K562 (cell line): ENCODE data around the gene NEURL1B. TPM values are rescaled to one million over a fixed set of nuclear protein-coding genes. Genes with fewer than 3 reads are reported as not detected.

Source experiments
- ATAC-seq: fragments of 200-7000 bp; cut with Tn5 transposase; 3 replicates; pipeline ENCODE4 v1.9.1; 2020; ENCODE audit warnings: moderate library complexity
- BruUV-seq: library from RNA; stranded (reverse); fragments of 400-500 nt; replicated peaks from 2 replicates; lab custom pipeline; 2021; lab: Mats Ljungman, UMichigan
- CTCF ChIA-PET: fragments of 300-600 bp; formaldehyde crosslinking; extraction: SDS; loops from one replicate; lab custom pipeline; 2021; ENCODE audit warnings: low intra/inter-chr PET ratio; lab: Yijun Ruan, JAX
- POLR2A ChIA-PET: fragments of 300-600, 350-650 bp; sonication (Branson Sonifier 250); formaldehyde crosslinking; extraction: SDS; loops from one replicate; lab custom pipeline; 2021; ENCODE audit warnings: antibody characterized with exemption, inconsistent platforms; lab: Yijun Ruan, JAX
- DNase-seq, 4 experiments: peaks; one replicate each; pipeline versions ENCODE4 v3.0.0 to v3.0.0-alpha.2; 2011 to 2018; ENCODE audit warnings: low spot score in 3 of 4, mixed read lengths in 3 of 4; ENCODE audit errors: extremely low read depth in 1 of 4
- FAIRE-seq: peaks from 2 replicates; lab custom pipeline; 2011; peaks lifted over from hg19 to GRCh38; lab: Jason Lieb, UNC
- H2AFZ ChIP-seq: 2 replicates; pipeline ENCODE4 v1.6.0; 2011; ENCODE audit warnings: low read depth, low read length, control low read depth, inconsistent platforms
- H3K27ac ChIP-seq: fragments of 200-600 bp; 3 replicates; pipeline ENCODE4 v1.8.0; 2011; ENCODE audit warnings: low read depth, mild to moderate bottlenecking, control low read depth, inconsistent platforms, low read length, moderate library complexity, mixed read lengths; ENCODE audit errors: extremely low read depth
- H3K27me3 ChIP-seq, 2 experiments: fragments of 300-600 bp in 1 of 2; 2 replicates in 1 of 2; 3 replicates in 1 of 2; pipeline versions ENCODE4 v1.6.0 to v1.8.0; 2011; ENCODE audit warnings: inconsistent platforms in 2 of 2, low read length in 2 of 2, mild to moderate bottlenecking in 1 of 2, mixed read lengths in 1 of 2, moderate library complexity in 1 of 2; ENCODE audit not compliant: control insufficient read depth in 2 of 2, insufficient read depth in 2 of 2
- H3K36me3 ChIP-seq: fragments of 300-600 bp; 3 replicates; pipeline ENCODE4 v1.8.0; 2011; ENCODE audit warnings: mild to moderate bottlenecking, low read length, inconsistent platforms; ENCODE audit not compliant: control insufficient read depth, insufficient read depth
- H3K4me1 ChIP-seq, 2 experiments: fragments of 200-600 bp in 1 of 2; replicated peaks in 1 of 2; 2 replicates in 1 of 2; 3 replicates in 1 of 2; pipeline versions ENCODE4 v1.5.1 to v1.8.0; 2011; ENCODE audit warnings: inconsistent platforms in 2 of 2, low read length in 2 of 2, mild to moderate bottlenecking in 1 of 2, mixed read lengths in 1 of 2, moderate library complexity in 1 of 2; ENCODE audit not compliant: control insufficient read depth in 2 of 2, insufficient read depth in 2 of 2
- H3K4me2 ChIP-seq: 2 replicates; pipeline ENCODE4 v1.6.1; 2011; ENCODE audit warnings: low read length, control low read depth, inconsistent platforms, mixed read lengths; ENCODE audit not compliant: insufficient read depth
- H3K4me3 ChIP-seq: fragments of 200-600 bp; sonication (generic), shearing (Covaris generic); 2 replicates; pipeline ENCODE4 v1.5.1; 2016; ENCODE audit warnings: control low read depth, inconsistent platforms
- H3K79me2 ChIP-seq: fragments of 200-600 bp; 3 replicates; pipeline ENCODE4 v1.8.0; 2011; ENCODE audit warnings: low read length, inconsistent platforms; ENCODE audit not compliant: control insufficient read depth, insufficient read depth
- H3K9ac ChIP-seq, 2 experiments: 2 replicates each; pipeline versions ENCODE4 v1.6.0 to v1.6.1; 2011; ENCODE audit warnings: low read depth in 2 of 2, low read length in 2 of 2, control low read depth in 1 of 2, inconsistent platforms in 1 of 2, mild to moderate bottlenecking in 1 of 2, mixed read lengths in 1 of 2; ENCODE audit not compliant: insufficient read depth in 1 of 2
- H3K9me1 ChIP-seq: one replicate; pipeline ENCODE4 v1.6.0; 2011; ENCODE audit warnings: inconsistent platforms, mild to moderate bottlenecking, low read length, moderate library complexity; ENCODE audit not compliant: control insufficient read depth, insufficient read depth
- H3K9me3 ChIP-seq: replicated peaks from 2 replicates; pipeline ENCODE4 v1.5.1; 2011; ENCODE audit warnings: low read depth, low read length, inconsistent platforms; ENCODE audit not compliant: control insufficient read depth, insufficient read depth
- H4K20me1 ChIP-seq: replicated peaks from 2 replicates; pipeline ENCODE4 v1.6.1; 2011; ENCODE audit warnings: low read length, inconsistent platforms, mixed read lengths; ENCODE audit not compliant: control insufficient read depth, insufficient read depth
- BRF2 ChIP-seq: IDR thresholded peaks from 3 replicates; pipeline ENCODE4 v1.6.1; 2011; ENCODE audit warnings: borderline replicate concordance, mild to moderate bottlenecking; ENCODE audit not compliant: insufficient read length, insufficient read depth
- CLOCK ChIP-seq: fragments of 250-450 bp; sonication (Bioruptor Pico); IDR thresholded peaks from 2 replicates; pipeline ENCODE4 v1.4.0; 2020; ENCODE audit warnings: mild to moderate bottlenecking, moderate library complexity, borderline replicate concordance
- MAFG ChIP-seq: fragments of 450-650 bp; conservative IDR thresholded peaks from 2 replicates; pipeline ENCODE4 v1.6.1; 2016; ENCODE audit warnings: missing genetic modification characterization, missing compliant biosample characterization
- RBM25 ChIP-seq: fragments of 200-400 bp; formaldehyde crosslinking; IDR thresholded peaks from 2 replicates; pipeline ENCODE4 v1.6.1; 2018; ENCODE audit warnings: low read length, low read depth, moderate library complexity; ENCODE audit not compliant: severe bottlenecking
- SMARCE1 ChIP-seq: fragments of 450-650 bp; IDR thresholded peaks from 2 replicates; pipeline ENCODE4 v1.7.1; 2016; ENCODE audit warnings: mild to moderate bottlenecking
- TFE3 ChIP-seq: fragments of 450-650 bp; formaldehyde crosslinking; IDR thresholded peaks from 2 replicates; pipeline ENCODE4 v1.4.0; 2020; ENCODE audit warnings: mild to moderate bottlenecking, mixed read lengths
- WGBS: fragments of 100-300 bp; shearing (Covaris generic); methylation state at CpG from one replicate; pipeline ENCODE4 v1.1.6; 2016; ENCODE audit warnings: low coverage, mixed read lengths; ENCODE audit not compliant: insufficient coverage; ENCODE audit errors: missing lambda C conversion rate; 5-methylcytosine and 5-hydroxymethylcytosine counted together
- in situ Hi-C: fragments of 300-500 bp; cut with MboI; formaldehyde crosslinking; loops from 4 replicates; pipeline ENCODE4 v1.15.0; 2018; ENCODE audit warnings: inconsistent platforms, mixed read lengths
- intact Hi-C: fragments of 100-400 bp; cut with micrococcal nuclease; formaldehyde crosslinking; loops from 2 replicates; pipeline ENCODE4 v1.14.2; 2022
- polyA plus RNA-seq, 8 experiments: library from polyadenylated mRNA; depleted of rRNA in 4 of 8; stranded (reverse) in 5 of 8; unstranded in 3 of 8; fragments of >200 nt; fragmentation: Nextera tagmentation in 2 of 8; fragmentation: Illumina TruSeq in 1 of 8; extraction: Ambion mirVana in 2 of 8; extraction: Trizol in 1 of 8; gene quantifications; 2 replicates each; pipeline versions ENCODE4 v1.2.1 to v1.2.3, GENCODE V29; 2011 to 2014; ENCODE audit warnings: inconsistent platforms in 1 of 8, missing spikeins in 1 of 8
- total RNA-seq, 7 experiments: library from RNA; depleted of rRNA in 6 of 7; stranded (reverse); fragments of >200 nt in 6 of 7; fragmentation: Illumina TruSeq in 2 of 7; extraction: Trizol in 2 of 7; gene quantifications; 2 replicates each; pipeline versions ENCODE4 v1.2.1 to v1.2.3, GENCODE V29; 2011 to 2021; ENCODE audit warnings: low replicate concordance in 1 of 7

Gene NEURL1B
- total and polyA plus RNA-seq, 9 of the 15 experiments (the other 6 are each of a cell fraction or from before 2014, with no cell fraction given) = 0.04 TPM; not detected in 8

GRCh38 chr5:172623313-172623980, 17.6 kb upstream of the NEURL1B start:
- ChIA-PET POLR2A (no interaction called here), CTCF (no interaction called here)
- Histone ChIP-seq H3K9me3 (no peaks in the 10 kb centered on the region), H3K9me1 (no peaks in the 10 kb centered on the region), H3K9ac (no peak overlapping the region), H3K27ac (no peak overlapping the region), H3K4me1 (no peaks in the 10 kb centered on the region), H3K4me3 (no peak overlapping the region), H3K27me3 (peaks cover 43 to 80% of the 10 kb centered on the region in 2 experiments), H3K4me2 (no peak overlapping the region), H2AFZ (no peak overlapping the region), H3K79me2 (no peaks in the 10 kb centered on the region), H4K20me1 (peaks cover 17% of the 10 kb centered on the region; the same call in 1 of the 2 replicates), H3K36me3 (no peaks in the 10 kb centered on the region)
- ATAC-seq (no peak), DNase-seq (no peak), FAIRE-seq (no peak)
- WGBS = 6% methylated on average over 9 of the region's 9 CpGs
- in situ Hi-C loops (no loop called here), intact Hi-C loops (no loop called here)
- BruUV-seq = no TSS peak
- no peak for TF ChIP-seq BRF2
- no peak for TF ChIP-seq CLOCK
- TF ChIP-seq TFE3 = no peak
- no peak for TF ChIP-seq SMARCE1
- no peak for TF ChIP-seq MAFG
- peak; percentile 31 for TF ChIP-seq RBM25
